Activated CD4-positive, alpha-beta T cell treated with anti-CD3 and anti-CD28 coated beads, Interleukin-2, Interleukin-4, amounts not matched to agents 100 ng/mL and 50 ng/mL, durations not matched to agents 16 hours and 8 hours (primary cell): ENCODE data around the gene HPS1.
A peak's percentile ranks its signal among the peaks of the same experiment; 100 is the strongest.

ENCODE experiments used
- DNase-seq: peaks from one replicate; pipeline ENCODE4 v3.0.0-alpha.2; 2020; ENCODE audit warnings: low spot score

HPS1 gene

DNA sequence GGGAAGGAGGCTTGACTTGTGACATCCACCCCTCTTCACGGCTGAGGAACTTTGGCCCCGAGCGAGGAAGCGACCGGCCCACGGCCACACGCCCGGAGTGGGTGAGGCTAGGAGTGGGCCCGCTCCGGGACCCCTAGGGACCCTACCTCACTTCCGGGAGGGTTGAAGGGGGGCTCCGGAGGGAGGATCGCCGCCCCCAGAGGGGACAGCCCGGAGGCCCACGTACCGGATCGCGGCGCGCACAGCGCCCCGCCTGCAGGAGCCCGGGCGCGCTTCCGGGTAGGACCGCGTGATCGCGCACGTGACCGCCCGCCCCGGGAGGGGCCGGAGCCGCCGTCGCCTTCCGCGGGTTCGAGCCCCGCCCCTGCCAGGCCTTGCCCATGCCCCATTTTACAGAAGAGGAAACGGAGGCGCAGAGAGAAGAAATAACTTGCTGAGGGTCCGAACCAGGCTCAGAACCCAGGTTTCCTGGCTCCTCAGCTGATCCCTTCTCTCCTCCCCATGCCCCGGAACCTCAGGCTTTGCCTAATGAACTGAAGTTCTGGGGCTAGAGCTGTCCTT lies at the start of gene HPS1:
TSS of gene HPS1 (minus strand) at position 275 of the 561 bp plus-strand sequence. CDS start 3,695 bp downstream, outside the sequence.
- peak; percentile 85 for DNase-seq

DNA sequence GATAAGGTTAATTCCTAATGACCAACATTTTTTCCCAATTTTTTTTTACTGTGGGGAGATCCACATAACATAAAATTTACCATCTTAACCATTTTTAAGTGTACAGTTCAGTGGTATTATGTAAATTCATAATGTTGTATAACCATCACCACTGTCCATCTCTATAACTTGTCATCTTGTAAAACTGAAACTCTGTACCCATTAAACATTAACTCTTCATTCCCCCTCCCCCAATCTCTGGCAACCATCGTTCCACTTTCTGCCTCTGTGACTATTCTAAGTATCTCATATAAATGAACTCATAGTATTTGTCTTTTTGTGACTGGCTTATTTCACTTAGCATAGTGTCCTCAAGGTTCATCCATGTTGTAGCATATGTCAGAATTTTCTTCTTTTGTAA lies 46.0 kb upstream of the HPS1 start:
- no peak for DNase-seq

DNA sequence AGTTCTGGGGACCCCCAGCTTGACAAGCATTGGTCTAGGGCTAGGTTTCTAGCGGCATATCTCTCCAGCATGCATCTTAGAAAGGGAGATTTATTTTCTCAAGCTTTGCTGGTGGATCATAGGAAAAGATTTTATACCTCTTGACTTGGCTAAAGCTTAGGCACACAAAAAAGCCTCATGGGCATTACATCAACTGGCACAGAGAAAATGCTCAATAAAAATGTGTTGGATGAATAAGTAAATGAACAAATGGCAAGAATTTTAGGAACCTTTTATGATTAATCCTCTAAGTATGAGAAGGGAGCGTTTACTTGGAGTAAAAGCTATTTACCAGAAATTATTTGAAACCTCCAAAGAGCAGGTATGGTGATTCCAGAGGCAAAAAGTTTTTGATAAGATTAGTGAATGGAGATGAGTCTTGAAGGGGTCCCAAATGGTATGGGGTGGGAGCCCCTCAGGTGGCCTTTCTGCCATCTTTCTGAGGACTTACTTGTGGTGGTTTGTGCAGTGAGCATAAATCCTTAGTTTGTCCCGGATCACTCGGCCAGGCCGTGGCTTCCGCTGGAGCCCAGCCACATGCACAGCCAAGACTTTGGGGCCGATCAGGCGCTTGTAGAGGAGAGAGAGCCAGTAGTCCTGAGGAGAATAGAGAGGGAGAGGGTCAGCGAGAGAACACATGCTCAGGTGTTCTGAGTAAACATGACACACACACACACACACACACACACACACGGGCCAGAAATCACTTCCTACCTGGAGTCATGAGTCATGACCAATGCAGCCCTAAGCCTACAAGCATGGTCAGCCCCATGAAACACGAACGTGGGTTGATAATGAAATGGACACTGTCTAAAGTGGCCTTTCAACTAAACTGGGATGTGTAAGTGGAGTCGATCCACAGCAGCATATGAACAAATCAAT lies 43.1 kb upstream of the HPS1 start:
- no peak for DNase-seq

DNA sequence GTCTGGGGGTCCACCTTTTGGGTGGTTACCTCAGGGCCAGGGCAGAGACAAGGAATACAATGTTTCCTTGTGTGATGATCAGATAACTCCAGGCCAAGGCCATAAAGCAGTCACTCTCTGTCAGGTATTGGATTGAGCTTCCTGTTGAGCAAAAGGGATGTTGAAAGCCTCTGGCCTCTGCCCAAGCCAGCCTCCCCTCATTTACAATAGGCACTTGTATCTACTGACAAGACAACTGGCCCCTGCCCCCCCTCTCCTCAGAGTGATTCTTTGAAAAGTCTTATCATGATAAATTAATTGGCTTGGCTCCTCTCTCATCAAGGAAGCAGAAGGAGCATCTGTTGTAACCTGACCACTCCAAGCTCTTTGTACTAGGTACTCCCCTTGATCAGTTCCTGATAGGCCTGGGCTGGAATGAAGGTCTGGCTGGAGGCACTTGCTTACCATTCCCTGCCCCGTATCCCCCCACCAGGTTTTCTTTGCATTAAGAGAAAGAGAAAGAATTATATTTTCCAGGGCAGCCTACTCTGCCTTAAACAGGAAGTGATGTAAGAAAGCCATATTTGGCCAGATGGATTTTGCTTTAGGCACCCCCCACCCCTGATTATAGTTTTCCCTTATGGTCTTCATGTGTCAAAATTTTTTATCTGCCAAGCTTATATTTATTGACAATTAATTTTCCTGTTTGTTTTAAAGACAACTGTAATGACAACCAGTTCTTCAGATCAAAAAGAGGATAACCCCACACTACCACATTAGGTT lies 42.1 kb upstream of the HPS1 start:
- no peak for DNase-seq

DNA sequence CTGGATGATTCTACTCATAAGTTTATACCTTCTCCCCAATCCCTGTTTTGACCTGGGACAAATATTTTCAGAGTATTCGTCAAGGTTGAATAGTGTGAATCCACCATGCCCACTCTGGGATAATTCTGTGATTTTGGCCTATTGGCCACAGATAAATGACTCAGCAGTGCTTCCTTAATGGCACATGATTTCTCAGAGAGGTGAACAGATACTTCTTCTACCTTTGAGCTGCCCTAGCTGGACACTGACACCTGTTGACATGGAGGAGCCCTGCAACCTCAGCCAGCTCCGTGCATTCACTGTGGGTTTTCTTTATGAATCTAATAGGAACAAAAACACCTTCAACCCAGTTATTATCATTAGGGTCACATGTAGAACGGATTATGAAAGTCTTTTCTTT lies 40.9 kb upstream of the HPS1 start:
- DNase-seq, result no peak

DNA sequence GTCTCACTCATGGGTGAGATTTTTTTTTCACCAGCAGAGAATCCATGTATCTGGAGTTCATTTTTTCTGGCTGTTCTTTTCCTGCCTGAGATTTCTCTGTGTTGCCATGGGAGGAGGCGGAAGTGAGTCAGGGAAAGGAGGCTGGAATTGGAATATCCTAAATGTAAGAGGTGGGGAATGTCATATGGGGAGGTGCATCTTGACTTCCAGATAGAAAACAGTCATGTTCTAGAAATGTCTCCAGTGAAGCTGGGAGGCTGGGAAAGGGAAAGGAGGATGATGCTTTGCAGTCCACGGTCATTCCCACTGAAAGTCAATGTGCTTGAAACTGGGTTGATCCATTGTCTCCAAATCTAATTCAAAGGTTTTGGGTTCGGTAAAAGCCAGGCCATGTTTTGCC lies 39.7 kb upstream of the HPS1 start:
- DNase-seq, result no peak

DNA sequence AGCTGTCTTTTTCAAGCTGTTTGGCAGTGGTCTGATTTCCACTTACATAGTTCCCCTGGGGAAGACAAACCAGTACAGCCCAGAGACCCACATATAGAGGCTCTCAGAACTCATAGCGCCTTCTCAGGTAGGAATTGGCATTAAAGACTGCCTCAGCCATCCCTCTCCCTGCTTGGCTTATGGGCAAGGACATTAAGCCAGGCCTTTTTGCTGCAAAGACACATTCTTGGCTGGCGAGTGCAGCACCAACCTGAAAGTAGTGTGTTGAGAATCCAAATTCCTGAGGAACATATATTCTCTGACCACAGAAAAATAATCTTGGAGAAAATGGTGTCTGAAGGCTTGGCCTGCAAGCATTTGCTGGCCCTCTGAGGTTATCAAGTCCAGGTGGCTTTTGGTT lies 39.2 kb upstream of the HPS1 start:
- no peak for DNase-seq

DNA sequence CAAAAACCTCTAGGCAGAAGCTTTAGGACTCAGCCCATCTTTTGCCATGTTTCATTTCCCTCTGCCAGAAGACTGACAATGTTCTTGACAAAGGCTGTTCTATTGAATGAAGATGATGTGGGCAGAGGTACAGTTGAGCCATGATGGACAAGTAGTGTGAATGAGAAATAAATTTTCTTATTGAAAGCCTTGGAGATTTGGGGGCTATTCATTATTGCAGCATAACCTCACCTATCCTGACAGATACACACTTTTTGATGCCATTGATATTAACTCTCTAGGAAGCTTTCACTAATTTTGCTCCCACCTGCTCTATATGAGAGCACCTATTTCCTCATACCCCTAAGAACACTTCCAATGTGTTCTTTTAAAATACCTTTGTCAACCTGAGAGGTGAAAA lies 36.9 kb upstream of the HPS1 start:
- DNase-seq, result no peak

DNA sequence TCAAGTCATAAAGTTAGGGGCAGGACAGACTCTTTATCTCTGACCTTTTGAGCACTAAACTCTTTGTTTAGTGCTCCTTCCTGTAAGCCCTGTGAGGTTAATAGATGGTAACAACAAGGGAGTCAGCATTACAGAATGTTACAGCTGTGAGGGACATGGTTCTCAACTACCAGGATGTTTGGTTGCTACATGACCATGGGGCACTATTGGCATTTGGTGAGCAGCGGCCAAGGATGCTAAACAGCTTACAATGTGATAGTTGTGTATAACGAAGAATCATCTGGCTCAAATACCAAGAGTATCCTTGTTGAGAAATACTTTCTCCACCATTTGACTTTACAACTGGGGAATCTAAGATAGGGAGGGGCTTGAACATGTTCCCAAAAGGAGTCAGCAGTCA lies 35.4 kb upstream of the HPS1 start:
- DNase-seq, result no peak

DNA sequence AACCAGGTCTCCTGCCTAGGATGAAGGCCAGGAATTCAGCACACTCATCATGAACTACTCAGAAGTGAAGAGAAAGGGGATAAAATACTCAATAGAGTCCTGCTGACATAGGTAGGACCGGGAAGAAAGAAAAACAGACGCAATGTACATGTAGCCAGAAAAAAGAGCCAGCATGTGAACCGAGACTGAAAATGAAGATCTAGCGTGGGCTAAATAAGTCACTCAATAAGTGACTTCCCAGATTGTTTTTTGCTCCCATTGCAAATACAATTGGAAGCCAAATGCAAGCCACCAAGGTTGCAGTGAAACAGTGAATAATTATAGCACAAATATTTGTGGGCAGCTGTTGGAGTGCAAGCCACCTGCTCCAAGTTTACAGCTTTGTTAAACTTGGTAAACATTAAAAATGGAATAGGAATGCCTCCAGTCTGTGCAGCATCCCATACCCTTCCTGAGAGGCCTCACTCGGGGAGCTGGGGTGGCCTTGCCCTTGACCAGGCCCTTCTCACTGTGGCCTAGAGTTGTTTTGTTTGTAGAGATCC lies 34.7 kb upstream of the HPS1 start:
- no peak for DNase-seq

DNA sequence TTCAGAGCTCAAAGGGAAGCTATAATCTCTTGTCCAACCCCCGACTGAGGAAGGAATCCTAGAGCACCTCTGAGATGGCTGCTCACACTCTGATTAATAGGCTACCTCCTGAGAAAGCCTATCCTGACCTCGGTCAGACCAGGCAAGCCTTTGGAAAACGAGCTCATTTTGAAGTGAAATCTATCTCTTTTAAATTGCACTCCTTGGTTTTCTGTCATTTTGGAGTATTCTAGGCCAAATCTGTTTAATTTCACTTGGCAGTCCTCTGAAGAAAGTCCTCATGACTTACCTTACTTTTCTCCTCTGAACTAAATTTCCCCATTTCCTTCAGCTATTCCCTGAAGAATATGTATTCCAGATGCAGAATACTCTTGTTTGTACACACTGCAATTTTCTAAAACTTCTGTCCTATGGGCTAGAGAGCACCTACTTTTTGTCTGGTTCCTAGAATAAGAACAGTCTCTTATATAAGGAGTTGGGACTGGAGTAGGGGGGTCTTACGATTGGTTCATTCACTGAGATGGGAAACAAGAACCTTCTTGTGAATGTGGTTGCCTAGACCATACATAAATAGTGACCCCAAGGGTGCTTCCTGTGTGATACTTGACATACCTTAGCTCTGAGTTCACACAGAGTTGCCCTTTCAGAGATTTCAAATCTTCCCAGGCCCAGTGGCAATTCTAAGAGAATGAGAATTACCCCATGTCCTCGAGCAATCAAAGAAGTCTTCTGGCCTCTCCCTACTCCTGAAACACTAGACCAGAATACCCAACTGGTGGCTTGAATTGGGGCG lies 31.9 kb upstream of the HPS1 start:
- no peak for DNase-seq

DNA sequence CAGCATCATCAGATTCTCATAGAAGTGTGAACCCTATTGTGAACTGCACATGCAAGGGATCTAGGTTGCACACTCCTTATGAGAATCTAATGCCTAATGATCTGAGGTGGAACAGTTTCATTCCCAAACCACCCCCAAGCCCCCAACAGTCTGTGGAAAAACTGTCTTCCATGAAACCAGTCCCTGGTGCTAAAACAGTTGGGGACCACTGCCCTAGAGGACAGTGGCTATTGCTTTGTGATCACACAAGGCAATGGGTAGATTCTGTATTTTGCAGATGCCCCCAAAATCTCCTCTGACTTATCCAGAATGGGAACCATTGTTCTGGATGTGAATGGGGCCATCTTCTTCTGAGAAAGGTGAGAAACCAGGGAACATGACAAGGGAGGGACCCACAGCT lies 31.1 kb upstream of the HPS1 start:
- DNase-seq, result no peak

DNA sequence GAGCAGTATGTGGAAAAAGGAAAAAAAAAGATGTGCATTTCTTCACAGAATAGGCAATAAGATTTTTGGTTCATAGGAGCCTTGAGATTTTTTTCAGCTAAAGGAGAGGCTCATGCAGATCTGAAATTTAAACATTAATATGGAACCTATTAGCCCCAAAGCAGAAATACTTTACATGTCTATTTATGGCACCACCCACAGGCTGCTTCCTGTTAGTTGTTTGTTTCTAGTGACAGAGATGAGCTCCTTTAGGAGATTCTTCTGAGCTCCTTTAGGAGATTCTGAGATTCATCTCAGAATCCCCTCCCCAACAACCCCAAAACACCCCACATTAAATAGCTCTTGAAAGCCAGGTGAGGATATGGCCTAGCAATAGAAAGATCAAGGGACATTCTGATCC lies 27.9 kb upstream of the HPS1 start:
- no peak for DNase-seq

DNA sequence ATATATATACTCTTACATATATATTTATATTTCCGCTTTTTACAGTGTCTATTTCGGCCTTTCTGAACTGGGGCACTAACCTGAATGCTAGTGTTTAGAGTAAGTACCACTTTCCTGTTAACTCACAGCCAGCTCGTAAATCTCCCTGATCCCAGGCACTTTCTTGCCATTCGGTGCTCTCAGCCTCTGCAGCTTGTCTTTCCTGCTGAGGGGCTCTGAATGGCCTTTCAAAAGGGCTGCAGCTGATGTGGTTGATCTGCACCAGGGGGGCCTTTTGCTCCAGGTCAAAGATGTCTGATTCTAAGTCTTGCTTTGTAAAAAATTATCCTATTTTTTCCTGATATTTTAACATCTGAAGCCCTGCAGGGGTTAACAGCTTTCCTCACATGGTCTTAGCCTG lies 25.5 kb upstream of the HPS1 start:
- no peak for DNase-seq

DNA sequence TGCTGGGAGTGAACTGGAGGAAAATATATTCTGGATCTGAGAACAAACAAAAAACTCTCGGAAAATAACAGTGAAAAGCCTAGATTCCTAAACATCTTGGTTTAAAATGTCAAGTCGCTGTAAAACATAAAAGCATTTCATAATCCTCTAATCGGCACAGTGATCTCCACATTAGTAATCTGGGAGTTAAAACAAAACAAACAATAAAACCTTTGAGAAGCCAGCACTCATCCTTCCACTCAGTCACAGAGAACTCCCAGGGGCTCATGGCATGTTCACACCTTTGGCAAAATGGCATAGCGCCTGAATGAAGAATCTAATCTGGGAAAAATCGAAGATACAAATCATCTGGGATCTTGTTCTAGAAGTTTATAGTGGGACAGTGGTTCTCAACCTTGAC lies 24.1 kb upstream of the HPS1 start:
- DNase-seq, result no peak

DNA sequence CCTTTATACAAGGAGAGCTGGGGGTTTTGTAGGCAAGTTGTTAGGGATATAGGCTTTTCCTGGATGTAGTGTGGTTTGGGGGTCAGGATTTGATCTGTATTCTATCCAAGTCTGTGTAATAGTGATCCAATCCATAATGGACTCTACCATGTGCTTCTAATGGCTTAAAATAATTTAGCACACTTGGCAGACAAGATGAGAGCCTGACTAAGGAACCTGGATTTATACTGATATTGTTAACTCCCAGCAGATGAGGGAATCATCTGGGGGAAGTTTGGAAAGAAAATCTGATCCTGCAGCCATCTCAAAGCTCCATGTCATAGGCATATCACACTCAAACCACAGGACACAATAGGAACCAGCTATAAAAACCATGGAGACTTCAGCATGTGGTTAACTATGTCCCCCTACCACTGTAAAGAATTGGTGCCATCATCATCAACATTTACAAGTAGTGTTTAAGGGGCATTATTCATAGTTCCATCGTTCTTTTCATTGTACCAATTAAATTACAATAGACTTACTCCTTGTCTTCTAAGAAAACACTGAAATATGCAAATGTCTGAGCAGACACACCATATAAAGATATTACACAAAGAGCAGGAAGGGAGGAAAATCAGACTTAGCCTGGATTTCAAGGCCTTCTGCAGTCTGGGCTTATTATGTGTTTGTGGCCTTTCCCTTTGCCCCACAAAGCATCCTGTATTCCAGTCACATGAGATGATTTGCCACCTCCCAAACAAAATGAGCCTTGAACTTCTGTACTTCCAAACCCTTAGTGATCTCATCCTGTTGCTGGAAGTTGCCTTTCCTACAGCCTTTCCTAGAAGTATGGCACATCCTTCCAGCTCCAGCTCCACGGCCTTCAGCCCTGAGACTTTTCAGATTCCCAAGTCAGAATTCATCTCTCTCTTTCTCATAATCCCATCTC lies 22.5 kb upstream of the HPS1 start:
- no peak for DNase-seq

DNA sequence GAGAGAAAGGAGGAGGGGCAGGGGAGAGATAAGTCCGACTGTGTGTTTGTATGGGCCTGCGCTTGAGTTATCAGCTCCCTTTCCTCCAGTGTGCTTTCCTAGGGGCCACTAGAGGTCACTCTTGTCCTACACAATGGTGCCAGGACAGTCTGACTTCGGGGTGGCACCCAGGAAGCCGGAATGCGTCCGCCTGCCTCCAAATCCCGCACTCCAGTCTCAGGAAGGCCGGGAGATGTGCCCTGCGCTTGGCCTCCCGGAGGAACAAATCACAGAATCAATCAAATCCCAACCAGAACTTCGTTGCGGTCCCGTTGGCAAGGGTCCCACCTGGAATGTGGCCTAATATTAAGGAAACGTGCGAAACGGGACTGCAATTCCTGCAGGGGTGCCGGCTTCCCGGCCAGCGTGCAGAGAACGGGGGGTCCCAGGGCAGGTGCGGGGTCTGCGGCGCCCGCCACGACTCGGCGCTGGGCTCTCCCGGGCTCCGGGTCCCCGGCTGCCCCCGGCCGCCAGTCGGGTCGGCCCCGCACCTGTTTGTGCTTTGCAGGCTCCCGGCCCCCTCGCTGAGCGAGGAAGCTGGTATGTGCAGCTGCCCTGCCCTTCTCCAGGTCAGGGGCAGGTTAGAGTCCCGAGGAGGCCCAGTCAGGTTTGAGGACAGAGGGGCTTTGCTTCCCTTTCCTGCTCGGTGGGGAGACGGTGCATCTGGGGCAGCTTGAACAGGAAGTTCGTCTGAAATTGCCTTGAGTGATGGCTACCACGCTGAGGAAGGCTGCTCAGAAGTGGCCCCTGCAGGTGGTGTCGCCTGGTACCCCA lies 21.0 kb upstream of the HPS1 start:
- DNase-seq, result peak; percentile 75

DNA sequence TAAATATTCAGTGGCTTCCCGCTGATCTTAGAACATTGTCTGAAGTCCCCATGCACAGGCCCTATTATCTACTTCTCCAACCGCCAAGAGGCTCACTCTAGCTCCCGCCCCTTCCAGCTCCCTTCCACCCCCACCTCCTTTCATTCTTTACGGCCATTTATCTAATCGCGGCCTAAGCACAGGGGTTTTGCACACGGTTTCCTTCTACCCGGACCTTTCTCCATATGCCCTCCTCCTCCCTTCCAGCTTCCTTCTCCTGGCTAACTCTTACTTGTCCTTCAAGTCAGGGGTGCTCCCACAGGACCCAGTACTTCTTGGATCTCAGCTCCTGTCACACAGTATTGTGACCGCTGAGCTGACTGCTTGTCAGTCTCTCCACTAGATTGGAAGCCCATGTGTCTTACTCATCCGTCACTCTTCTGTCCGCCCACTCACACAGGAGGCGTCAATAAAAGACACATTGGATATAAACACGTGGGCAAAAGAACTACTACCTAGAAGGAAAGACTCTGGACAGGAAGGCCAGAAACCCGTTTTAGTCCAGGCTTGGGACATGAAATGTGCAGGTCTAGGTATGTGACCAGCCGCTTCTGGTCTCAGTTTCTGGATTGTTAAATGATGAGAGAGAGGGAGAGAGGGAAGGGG lies 20.2 kb upstream of the HPS1 start:
- no peak for DNase-seq

DNA sequence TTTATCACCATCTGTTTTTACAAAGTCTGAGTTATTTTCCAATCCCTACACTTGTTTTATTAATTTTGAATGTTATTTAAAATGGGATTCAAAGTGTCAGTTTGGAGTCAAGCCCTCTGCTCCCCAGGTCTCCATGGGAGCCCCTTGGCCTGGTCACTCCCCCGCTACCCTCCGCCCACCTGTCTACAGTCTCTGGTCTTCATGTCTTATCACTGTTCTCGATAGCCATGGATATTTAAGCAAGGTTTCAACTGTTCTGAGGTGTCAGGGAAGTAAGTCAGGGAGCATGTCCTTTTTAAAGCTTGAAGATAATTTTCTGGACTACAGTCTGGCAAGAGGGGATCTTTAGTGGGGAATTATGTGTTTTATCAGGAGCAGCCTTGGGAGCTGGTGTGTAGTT lies 19.1 kb upstream of the HPS1 start:
- DNase-seq, result no peak
